Fibroblast of peridontal ligament (primary cell): ENCODE data around the gene B4GAT1.
"Not testable (repeated sequence)": the region's sequence is repeated elsewhere in the genome, so short reads cannot be mapped to it uniquely, and the experiment has no call there.

Experiments
- DNase-seq: peaks from one replicate; pipeline ENCODE4 v3.0.0-alpha.2; 2010; ENCODE audit errors: extremely low read depth

Gene B4GAT1

GRCh38 chr11:66322732-66323427, 24.5 kb downstream of the B4GAT1 start:
- peak; percentile 67 for DNase-seq

- no peak for DNase-seq
These were observed 25.8 kb downstream of the B4GAT1 start for GRCh38 chr11:66321606-66322005.

DNA sequence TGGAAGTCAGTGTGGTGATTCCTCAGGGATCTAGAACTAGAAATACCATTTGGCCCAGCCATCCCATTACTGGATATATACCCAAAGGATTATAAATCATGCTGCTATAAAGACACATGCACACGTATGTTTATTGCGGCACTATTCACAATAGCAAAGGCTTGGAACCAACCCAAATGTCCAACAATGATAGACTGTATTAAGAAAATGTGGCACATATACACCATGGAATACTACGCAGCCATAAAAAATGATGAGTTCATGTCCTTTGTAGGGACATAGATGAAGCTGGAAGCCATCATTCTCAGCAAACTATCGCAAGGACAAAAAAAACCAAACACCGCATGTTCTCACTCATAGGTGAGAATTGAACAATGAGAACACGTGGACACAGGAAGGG, 26.7 kb downstream of the B4GAT1 start:
- not testable (repeated sequence) for DNase-seq

- DNase-seq, result not testable (repeated sequence)
These were observed 27.1 kb downstream of the B4GAT1 start for GRCh38 chr11:66320289-66320688.

- no peak for DNase-seq
These were observed 28.8 kb downstream of the B4GAT1 start for GRCh38 chr11:66318600-66318970.

GRCh38 chr11:66317723-66318599, 29.5 kb downstream of the B4GAT1 start:
- DNase-seq, result peak; percentile 94

GRCh38 chr11:66317322-66317722, 30.1 kb downstream of the B4GAT1 start:
- peak; percentile 62 for DNase-seq

GRCh38 chr11:66316849-66317251, 30.6 kb downstream of the B4GAT1 start, which contains the start of gene CD248:
Gene CD248 (minus strand): TSS chr11:66317044. CDS start chr11:66317027, 17 bp downstream.
- DNase-seq, result peak; percentile 74

GRCh38 chr11:66315921-66316811, 31.3 kb downstream of the B4GAT1 start:
- DNase-seq, result no peak

GRCh38 chr11:66315498-66315885, 31.9 kb downstream of the B4GAT1 start:
- no peak for DNase-seq

GRCh38 chr11:66314561-66315497, 32.6 kb downstream of the B4GAT1 start:
- no peak for DNase-seq

DNA sequence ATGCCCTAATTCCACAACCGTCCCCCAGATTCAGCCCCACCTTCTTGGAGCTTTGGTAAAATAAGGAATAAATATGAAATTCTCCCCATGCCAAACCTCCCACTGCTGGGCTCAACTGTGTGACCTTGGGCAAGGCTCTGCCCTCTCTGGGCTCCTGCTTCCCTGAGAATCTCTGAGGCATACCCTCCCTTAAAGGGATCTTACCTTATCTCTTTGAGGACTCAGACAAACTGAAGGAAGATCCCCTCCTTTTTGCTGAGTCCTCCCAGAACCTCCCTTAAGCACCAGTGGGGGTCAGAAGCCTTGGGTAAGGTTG, 33.3 kb downstream of the B4GAT1 start:
- DNase-seq, result no peak

GRCh38 chr11:66313321-66314185, 33.9 kb downstream of the B4GAT1 start:
- DNase-seq, result peak; percentile 45

DNA sequence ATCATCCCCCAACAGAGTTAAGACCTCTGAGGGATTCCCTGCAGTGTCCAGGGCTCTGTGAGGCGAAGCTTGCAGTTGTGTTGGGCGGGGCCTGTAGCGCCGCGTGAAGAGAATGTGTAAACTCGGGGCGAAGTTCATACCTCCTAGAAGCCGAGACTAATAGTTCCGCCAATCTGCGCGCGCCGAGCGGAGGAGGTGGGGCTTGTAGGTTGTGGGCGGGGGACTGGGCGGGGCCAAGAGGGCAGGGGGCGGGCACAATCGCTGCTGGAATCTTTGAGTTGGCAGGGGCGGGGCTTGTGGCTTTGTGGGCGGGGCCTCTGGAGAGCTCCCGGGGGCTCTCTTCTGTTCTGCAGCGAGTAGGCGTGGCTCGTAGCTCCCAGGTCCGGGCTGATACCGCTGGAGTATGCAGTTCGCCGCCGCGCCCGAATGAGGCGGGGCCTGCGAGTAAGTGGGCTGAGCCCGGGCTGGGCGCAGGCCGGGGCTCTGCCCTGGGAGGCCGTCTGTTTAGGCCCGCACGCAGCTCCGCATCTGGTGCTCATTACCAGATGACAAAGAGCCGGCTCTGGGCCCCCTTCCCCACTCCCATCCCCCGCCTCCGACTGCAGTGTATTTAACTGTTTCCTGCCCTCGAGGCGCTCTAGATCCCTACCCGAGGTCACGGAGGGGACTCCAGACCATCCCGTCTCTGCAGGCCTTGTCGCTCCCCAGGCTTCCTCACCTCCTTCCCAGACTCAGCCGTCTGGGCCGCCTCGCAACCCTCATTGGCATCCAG, 34.7 kb downstream of the B4GAT1 start:
- DNase-seq, result peak; percentile 99

GRCh38 chr11:66311965-66312548, 35.4 kb downstream of the B4GAT1 start:
- peak; percentile 87 for DNase-seq

DNA sequence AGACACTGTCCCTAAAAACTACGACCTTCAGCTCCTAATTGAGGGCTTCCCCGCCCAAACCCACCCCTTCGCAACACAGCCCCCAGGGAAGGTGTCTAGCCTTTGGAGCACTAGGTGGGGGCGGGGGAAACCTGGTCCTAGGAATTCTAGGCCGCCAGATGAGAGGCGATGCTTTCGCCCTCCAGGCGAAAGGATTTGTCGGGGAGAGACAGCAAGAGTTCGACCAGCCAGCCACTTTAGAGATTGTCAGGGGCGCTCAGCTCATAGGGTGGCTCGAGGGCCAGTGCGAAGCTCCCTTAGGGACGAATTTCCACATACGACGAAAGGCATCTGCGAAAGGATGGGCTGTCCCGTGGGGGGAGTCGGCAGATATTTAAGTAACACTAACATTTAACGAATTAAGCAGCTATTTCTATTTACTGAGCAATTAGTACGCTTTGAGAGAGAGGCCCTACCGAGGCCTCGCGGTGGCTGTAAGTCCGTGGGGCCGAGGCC, 35.9 kb downstream of the B4GAT1 start:
- DNase-seq, result no peak

DNA sequence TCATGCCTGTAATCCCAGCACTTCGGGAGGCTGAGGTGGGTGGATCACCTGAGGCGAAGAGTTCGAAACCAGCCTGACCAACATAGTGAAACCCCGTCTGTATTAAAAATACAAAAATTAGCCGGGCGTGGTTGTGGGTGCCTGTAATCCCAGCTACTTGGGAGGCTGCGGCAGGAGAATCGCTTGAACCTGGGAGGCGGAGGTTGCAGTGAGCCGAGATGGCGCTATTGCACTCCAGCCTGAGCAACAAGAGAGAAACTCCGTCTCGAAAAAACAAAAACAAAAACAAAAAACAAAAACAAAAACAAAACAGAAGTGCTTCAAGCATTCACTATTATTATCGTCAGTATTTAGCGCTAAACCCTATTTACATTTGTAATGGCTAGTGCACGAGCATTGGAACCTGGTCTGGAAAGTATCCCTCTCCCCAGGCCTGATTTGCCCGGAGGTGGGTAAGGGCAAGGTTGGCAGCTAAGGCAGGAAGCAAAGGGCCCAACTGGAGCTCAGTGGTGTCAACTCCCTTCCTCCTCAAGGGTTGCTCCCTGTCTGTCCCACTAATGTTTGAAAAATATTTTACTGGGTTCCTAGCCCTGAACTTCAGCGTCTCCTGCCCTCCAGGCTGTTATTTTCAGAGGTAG, 36.5 kb downstream of the B4GAT1 start:
- not testable (repeated sequence) for DNase-seq

DNA sequence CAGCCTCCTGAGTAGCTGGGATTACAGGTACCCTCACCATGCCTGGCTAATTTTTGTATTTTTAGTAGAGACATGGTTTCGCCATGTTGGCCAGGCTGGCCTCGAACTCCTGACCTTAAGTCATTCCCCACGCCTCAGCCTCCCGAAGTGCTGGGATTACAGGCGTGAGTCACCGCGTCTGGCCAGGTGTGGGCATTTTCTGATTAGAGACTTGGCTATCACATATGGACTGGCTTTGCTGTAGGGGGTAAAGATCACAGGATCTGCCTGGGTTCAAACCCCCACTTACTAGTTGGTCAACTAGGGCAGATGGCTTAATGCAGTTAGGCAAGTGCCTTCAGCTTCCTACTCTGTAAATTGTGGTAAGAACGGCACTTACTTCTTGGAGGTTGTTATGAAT, 37.1 kb downstream of the B4GAT1 start:
- DNase-seq, result no peak
